Measurements from ENCODE around the gene MLLT6. TPM values are rescaled to one million over a fixed set of nuclear protein-coding genes. Genes with fewer than 3 reads are reported as not detected.

MLLT6 gene
- total and polyA plus RNA-seq, 2 of the 13 experiments (the other 11 are each of a cell fraction or from before 2014, with no cell fraction given) = 50.7 to 69.5 TPM

- peak; percentile 9 for TF ChIP-seq SKI (IDR thresholded peaks at IDR 0.05; ENCODE audit: partially characterized antibody)
- no peak for TF ChIP-seq GTF3A (CRISPR knock-in tag; conservative IDR thresholded peaks at IDR 0.05)
- no peak for TF ChIP-seq YEATS4 (CRISPR knock-in tag; IDR thresholded peaks at IDR 0.05; ENCODE audit: borderline replicate concordance)
- peak; percentile 62 for TF ChIP-seq PATZ1 (CRISPR knock-in tag; IDR thresholded peaks at IDR 0.05)
- no peak for TF ChIP-seq PAX8 (CRISPR knock-in tag; IDR thresholded peaks at IDR 0.05; ENCODE audit: borderline replicate concordance)
- TF ChIP-seq FOXP4 (CRISPR knock-in tag; IDR thresholded peaks at IDR 0.05) = peak; percentile 13
- TF ChIP-seq PREB (CRISPR knock-in tag; IDR thresholded peaks at IDR 0.05) = no peak
- TF ChIP-seq ZNF597 (CRISPR knock-in tag; IDR thresholded peaks at IDR 0.05) = no peak
- no peak for TF ChIP-seq MAZ (IDR thresholded peaks at IDR 0.05; ENCODE audit: borderline replicate concordance, low read depth, low read length)
- 0 out of 2 replicates have a peak, but pooled peaks have one; percentile 12 for TF ChIP-seq MAZ (CRISPR knock-in tag; IDR thresholded peaks at IDR 0.05; ENCODE audit: low read depth)
- no peak for TF ChIP-seq CCAR2 (optimal IDR thresholded peaks at IDR 0.05; ENCODE audit: low read depth, low read length)
- peak; percentile 98 for TF ChIP-seq ONECUT2 (CRISPR knock-in tag; IDR thresholded peaks at IDR 0.05)
- peak; percentile 13 for TF ChIP-seq XRCC5 (optimal IDR thresholded peaks at IDR 0.05; ENCODE audit: low read length)
- TF ChIP-seq ZFP36 (IDR thresholded peaks at IDR 0.05; ENCODE audit: borderline replicate concordance, low read depth, low read length, partially characterized antibody) = no peak
- no peak for TF ChIP-seq HMG20A (CRISPR knock-in tag; IDR thresholded peaks at IDR 0.05; ENCODE audit: borderline replicate concordance)
- TF ChIP-seq PITX1 (CRISPR knock-in tag; IDR thresholded peaks at IDR 0.05) = peak; percentile 89; the same call in 1 of the 2 replicates
- no peak for TF ChIP-seq ZFYVE20 (CRISPR knock-in tag; IDR thresholded peaks at IDR 0.05; ENCODE audit: borderline replicate concordance, low read depth)
- TF ChIP-seq ZNF781 (CRISPR knock-in tag; IDR thresholded peaks at IDR 0.05; ENCODE audit: borderline replicate concordance, not compliant biosample characterization) = no peak
- TF ChIP-seq ZGPAT (CRISPR knock-in tag; IDR thresholded peaks at IDR 0.05) = 0 out of 2 replicates have a peak, but pooled peaks have one; percentile 40
- 0 out of 2 replicates have a peak, but pooled peaks have one; percentile 53 for TF ChIP-seq KAT2B (IDR thresholded peaks at IDR 0.05; ENCODE audit: borderline replicate concordance, low read depth, low read length)
- TF ChIP-seq ZNF549 (CRISPR knock-in tag; IDR thresholded peaks at IDR 0.05) = no peak
These were observed 32.9 kb upstream of the MLLT6 start (continued) for GRCh38 chr17:38671939-38672720.

Measured in HepG2 (cell line).